DOHH2 (cell line): ENCODE measurements around the gene CALML6.

Source experiments
- EZH2phosphoT487 ChIP-seq: fragments of 200-600 bp; sonication (generic); IDR thresholded peaks from 2 replicates; pipeline ENCODE4 v1.6.1; 2017; ENCODE audit warnings: borderline replicate concordance, mild to moderate bottlenecking, antibody characterized with exemption, low read length, moderate library complexity, mixed read lengths
- TF ChIP-seq, protein P1 (sequence below): fragments of 200-600 bp; sonication (generic); IDR thresholded peaks from one replicate; pipeline ENCODE4 v1.5.1; 2014; ENCODE audit warnings: antibody characterized with exemption, mild to moderate bottlenecking, low read depth, low read length; ENCODE audit not compliant: poor library complexity, severe bottlenecking

- TF ChIP-seq, protein P1, sequence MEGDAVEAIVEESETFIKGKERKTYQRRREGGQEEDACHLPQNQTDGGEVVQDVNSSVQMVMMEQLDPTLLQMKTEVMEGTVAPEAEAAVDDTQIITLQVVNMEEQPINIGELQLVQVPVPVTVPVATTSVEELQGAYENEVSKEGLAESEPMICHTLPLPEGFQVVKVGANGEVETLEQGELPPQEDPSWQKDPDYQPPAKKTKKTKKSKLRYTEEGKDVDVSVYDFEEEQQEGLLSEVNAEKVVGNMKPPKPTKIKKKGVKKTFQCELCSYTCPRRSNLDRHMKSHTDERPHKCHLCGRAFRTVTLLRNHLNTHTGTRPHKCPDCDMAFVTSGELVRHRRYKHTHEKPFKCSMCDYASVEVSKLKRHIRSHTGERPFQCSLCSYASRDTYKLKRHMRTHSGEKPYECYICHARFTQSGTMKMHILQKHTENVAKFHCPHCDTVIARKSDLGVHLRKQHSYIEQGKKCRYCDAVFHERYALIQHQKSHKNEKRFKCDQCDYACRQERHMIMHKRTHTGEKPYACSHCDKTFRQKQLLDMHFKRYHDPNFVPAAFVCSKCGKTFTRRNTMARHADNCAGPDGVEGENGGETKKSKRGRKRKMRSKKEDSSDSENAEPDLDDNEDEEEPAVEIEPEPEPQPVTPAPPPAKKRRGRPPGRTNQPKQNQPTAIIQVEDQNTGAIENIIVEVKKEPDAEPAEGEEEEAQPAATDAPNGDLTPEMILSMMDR: no peak
- TF ChIP-seq EZH2phosphoT487: no peak
These were observed 25.0 kb downstream of the CALML6 start for GRCh38 chr1:1940123-1940425.
